HL-60 (cell line): ENCODE measurements around the gene B3GAT3.

Source experiments
- CTCF ChIP-seq: IDR thresholded peaks from one replicate; pipeline ENCODE4 v1.5.1; 2011; ENCODE audit warnings: low read length, control low read depth, inconsistent platforms; ENCODE audit not compliant: insufficient read depth
- SPI1 ChIP-seq: IDR thresholded peaks from 2 replicates; pipeline ENCODE4 v1.6.1; 2012; ENCODE audit warnings: low read depth, mild to moderate bottlenecking, borderline replicate concordance

DNA sequence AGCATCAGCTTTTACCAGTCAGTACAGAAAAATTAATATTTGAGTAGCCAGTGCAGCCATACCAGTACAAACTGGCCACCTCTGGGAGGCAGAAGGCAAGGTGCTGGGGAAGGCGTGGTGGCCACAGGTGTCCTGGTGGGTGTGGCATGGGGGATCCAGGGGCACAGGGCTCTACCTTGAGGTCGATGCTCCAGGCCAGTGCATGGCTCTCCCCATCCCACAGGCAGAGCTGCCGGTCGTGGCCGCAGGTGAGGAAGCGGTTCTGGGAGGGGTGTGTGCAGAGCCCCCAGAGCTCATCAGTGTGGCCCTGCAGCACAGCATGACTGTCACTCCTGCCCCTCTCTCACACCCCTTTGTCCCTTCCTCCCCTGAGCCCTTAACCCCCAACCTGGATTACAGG is 16.3 kb downstream of the B3GAT3 start:
- TF ChIP-seq SPI1: no peak
- TF ChIP-seq CTCF: no peak
